ENCODE data around the gene TSHZ1.

DNA sequence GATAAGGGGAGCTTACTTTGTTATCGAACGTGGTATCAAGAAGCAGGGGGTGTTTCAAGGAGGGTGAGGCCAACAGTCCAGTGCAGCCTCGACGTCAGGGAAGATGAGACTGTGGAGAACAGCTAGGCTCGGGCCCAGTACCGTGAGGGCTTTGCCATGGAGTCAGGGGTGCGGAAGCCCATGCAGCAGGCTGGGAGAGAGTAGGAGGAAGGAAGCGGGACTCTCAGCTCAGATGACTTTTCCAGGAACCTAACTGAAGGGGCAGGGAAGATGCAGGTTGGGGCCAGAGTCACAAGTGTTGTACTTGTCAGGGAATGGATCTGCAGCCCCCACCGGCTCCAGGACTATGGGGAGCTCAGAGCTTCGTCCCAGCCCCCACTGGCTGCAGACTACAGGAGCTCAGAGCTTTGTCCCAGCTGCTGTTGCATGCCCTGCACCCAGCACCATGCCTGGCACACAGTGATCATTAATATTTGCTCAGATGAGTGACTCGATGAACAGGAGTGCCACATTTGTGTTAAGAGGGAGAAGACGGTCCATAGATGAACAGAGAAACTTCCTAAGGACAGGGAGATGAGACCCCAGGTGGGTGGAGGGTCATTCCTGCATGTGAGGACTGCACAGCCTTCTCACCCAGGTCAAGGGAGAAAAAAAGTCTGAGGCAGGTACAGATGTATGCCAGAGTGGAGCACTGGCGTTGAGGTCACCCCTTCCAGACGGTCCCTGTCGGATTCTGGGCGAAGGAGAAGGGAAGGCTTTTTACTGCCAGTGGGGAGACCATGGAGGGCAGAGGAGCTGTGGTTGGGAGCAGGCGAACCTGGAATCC lies 38.1 kb upstream of the TSHZ1 start:
- TF ChIP-seq, protein P1, sequence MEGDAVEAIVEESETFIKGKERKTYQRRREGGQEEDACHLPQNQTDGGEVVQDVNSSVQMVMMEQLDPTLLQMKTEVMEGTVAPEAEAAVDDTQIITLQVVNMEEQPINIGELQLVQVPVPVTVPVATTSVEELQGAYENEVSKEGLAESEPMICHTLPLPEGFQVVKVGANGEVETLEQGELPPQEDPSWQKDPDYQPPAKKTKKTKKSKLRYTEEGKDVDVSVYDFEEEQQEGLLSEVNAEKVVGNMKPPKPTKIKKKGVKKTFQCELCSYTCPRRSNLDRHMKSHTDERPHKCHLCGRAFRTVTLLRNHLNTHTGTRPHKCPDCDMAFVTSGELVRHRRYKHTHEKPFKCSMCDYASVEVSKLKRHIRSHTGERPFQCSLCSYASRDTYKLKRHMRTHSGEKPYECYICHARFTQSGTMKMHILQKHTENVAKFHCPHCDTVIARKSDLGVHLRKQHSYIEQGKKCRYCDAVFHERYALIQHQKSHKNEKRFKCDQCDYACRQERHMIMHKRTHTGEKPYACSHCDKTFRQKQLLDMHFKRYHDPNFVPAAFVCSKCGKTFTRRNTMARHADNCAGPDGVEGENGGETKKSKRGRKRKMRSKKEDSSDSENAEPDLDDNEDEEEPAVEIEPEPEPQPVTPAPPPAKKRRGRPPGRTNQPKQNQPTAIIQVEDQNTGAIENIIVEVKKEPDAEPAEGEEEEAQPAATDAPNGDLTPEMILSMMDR (IDR thresholded peaks at IDR 0.05; ENCODE audit: low read depth, low read length): no peak
- no peak for TF ChIP-seq EZH2phosphoT487 (IDR thresholded peaks at IDR 0.05; ENCODE audit: low read depth)

Measured in OCI-LY3 (cell line).